Measurements from ENCODE around the gene SLC47A1.

SLC47A1 gene

DNA sequence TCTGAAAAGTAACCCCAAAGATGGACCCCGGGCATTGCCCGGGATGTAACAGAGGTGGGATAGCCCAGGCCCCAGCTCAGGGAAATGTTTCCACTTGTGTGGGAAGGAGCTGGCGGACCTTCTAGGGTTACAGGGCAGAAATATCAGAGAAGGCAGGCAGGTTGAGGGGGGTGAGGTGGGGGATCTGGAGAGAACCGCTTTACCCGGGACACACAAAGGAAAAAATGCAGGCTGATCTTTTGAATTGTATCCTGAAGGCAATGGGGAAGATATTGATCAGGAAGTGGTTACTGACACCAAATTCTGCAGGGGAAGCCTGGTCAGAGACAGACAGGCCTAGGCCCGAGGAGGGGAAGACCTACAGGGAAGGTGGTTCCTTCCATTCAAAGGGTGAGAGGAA is 3.5 kb downstream of the SLC47A1 start:
- TF ChIP-seq, protein P1, sequence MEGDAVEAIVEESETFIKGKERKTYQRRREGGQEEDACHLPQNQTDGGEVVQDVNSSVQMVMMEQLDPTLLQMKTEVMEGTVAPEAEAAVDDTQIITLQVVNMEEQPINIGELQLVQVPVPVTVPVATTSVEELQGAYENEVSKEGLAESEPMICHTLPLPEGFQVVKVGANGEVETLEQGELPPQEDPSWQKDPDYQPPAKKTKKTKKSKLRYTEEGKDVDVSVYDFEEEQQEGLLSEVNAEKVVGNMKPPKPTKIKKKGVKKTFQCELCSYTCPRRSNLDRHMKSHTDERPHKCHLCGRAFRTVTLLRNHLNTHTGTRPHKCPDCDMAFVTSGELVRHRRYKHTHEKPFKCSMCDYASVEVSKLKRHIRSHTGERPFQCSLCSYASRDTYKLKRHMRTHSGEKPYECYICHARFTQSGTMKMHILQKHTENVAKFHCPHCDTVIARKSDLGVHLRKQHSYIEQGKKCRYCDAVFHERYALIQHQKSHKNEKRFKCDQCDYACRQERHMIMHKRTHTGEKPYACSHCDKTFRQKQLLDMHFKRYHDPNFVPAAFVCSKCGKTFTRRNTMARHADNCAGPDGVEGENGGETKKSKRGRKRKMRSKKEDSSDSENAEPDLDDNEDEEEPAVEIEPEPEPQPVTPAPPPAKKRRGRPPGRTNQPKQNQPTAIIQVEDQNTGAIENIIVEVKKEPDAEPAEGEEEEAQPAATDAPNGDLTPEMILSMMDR (IDR thresholded peaks at IDR 0.05; ENCODE audit: insufficient read depth, low read length): no peak
- no peak for TF ChIP-seq POLR2AphosphoS5 (IDR thresholded peaks at IDR 0.05; ENCODE audit: low read depth)
- TF ChIP-seq SPI1 (IDR thresholded peaks at IDR 0.05; ENCODE audit: borderline replicate concordance, low read depth): no peak
- TF ChIP-seq GABPA (IDR thresholded peaks at IDR 0.05; ENCODE audit: low read depth): no peak
- TF ChIP-seq, protein P2, sequence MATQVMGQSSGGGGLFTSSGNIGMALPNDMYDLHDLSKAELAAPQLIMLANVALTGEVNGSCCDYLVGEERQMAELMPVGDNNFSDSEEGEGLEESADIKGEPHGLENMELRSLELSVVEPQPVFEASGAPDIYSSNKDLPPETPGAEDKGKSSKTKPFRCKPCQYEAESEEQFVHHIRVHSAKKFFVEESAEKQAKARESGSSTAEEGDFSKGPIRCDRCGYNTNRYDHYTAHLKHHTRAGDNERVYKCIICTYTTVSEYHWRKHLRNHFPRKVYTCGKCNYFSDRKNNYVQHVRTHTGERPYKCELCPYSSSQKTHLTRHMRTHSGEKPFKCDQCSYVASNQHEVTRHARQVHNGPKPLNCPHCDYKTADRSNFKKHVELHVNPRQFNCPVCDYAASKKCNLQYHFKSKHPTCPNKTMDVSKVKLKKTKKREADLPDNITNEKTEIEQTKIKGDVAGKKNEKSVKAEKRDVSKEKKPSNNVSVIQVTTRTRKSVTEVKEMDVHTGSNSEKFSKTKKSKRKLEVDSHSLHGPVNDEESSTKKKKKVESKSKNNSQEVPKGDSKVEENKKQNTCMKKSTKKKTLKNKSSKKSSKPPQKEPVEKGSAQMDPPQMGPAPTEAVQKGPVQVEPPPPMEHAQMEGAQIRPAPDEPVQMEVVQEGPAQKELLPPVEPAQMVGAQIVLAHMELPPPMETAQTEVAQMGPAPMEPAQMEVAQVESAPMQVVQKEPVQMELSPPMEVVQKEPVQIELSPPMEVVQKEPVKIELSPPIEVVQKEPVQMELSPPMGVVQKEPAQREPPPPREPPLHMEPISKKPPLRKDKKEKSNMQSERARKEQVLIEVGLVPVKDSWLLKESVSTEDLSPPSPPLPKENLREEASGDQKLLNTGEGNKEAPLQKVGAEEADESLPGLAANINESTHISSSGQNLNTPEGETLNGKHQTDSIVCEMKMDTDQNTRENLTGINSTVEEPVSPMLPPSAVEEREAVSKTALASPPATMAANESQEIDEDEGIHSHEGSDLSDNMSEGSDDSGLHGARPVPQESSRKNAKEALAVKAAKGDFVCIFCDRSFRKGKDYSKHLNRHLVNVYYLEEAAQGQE (IDR thresholded peaks at IDR 0.05; ENCODE audit: insufficient replicate concordance, low read depth): no peak
- Histone ChIP-seq H3K27me3 (ENCODE audit: insufficient read depth, poor library complexity, severe bottlenecking) (no peaks in the 10 kb centered on the region), H3K4me3 (replicated peaks; ENCODE audit: insufficient read depth, low read length) (no peak overlapping the region), H3K27ac (replicated peaks) (no peak overlapping the region)
- no peak for DNase-seq (ENCODE audit: low read depth in 1 of 2, low spot score in 1 of 2)

DNA sequence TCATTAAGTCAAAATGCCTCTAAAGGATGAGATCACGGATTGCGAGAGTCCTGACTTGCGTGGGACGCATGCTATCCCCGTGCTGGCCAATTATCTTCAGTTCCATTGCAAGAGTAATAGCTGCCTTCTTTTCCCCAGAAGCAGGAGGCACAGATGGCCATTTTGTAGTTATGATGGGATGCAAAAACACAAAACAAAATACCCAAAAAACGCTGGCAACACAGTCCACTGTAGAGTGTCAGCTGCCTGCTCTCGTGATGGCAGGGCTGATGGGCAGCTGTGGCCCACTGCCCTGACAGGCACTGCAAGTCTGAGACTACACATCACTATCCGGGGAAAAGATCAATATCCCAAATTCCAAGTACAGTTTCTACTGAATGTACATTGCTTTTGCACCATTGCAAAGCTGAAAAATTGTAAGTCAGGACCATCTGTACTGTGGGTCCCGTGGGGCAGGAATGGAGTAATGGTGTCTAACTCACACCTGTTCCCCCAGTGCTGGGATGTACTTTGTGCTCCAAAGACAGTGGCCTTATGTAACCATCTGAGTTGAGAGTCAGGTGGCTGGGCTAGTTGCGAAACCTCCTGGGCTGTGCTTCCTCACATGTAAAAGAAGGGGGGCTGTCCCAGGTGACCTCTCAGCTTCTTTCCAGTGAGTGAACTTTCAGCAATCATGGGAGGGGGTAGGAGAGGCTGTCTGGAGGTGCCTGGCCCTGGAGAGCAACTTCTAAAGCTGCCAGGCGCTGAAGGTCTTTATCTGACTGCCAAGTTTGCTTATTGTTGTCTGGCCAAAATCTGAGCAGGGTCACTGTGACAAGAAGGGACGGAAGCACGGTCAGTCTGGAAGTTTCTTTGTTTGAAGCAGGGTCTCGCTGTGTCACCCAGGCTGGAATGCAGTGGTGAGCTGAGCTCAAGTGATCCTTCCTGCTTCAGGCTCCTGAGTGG is 4.7 kb downstream of the SLC47A1 start:
- Histone ChIP-seq H3K27me3 (ENCODE audit: insufficient read depth, poor library complexity, severe bottlenecking) (no peaks in the 10 kb centered on the region), H3K4me3 (replicated peaks; ENCODE audit: insufficient read depth, low read length) (no peak overlapping the region), H3K27ac (replicated peaks) (no peak overlapping the region)
- TF ChIP-seq GABPA (IDR thresholded peaks at IDR 0.05; ENCODE audit: low read depth): no peak
- TF ChIP-seq, protein P2 (IDR thresholded peaks at IDR 0.05; ENCODE audit: insufficient replicate concordance, low read depth): no peak
- TF ChIP-seq POLR2AphosphoS5 (IDR thresholded peaks at IDR 0.05; ENCODE audit: low read depth): no peak
- no peak for TF ChIP-seq SPI1 (IDR thresholded peaks at IDR 0.05; ENCODE audit: borderline replicate concordance, low read depth)
- TF ChIP-seq, protein P1 (IDR thresholded peaks at IDR 0.05; ENCODE audit: insufficient read depth, low read length): no peak
- peak; percentile 45 to 72 for DNase-seq (ENCODE audit: low read depth in 1 of 2, low spot score in 1 of 2)

DNA sequence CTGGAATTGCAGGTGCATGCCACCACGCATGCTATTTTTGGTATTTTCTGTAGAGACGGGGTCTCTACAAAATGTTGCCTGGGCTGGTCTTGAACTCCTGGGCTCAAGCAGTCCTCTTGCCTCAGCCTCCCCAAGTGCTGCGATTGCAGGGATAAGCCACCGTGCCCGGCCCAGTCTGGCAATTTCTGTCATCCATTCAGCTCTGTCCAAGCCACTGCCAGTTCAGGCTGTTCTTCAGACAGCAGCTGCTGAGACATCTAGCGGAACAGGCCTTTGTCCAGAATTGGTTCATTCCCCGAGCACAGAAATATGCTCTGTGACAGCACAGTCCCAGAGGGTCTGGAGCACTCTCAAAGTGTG is 5.4 kb downstream of the SLC47A1 start:
- TF ChIP-seq, protein P1 (IDR thresholded peaks at IDR 0.05; ENCODE audit: insufficient read depth, low read length): no peak
- TF ChIP-seq GABPA (IDR thresholded peaks at IDR 0.05; ENCODE audit: low read depth) (no peak), SPI1 (IDR thresholded peaks at IDR 0.05; ENCODE audit: borderline replicate concordance, low read depth) (no peak), POLR2AphosphoS5 (IDR thresholded peaks at IDR 0.05; ENCODE audit: low read depth) (no peak)
- TF ChIP-seq, protein P2 (IDR thresholded peaks at IDR 0.05; ENCODE audit: insufficient replicate concordance, low read depth): no peak
- no peaks in the 10 kb centered on the region for H3K27me3 ChIP-seq (ENCODE audit: insufficient read depth, poor library complexity, severe bottlenecking)
- H3K4me3 ChIP-seq (replicated peaks; ENCODE audit: insufficient read depth, low read length): no peak overlapping the region
- no peak overlapping the region for H3K27ac ChIP-seq (replicated peaks)
- DNase-seq (ENCODE audit: low read depth in 1 of 2, low spot score in 1 of 2): no peak
